BJ (cell line): ENCODE results near the gene OMP. TPM values are rescaled to one million over a fixed set of nuclear protein-coding genes. Genes with fewer than 3 reads are reported as not detected.
A peak's percentile ranks its signal among the peaks of the same experiment; 100 is the strongest.

Source experiments
- CTCF ChIA-PET: fragments of 350-600 bp; formaldehyde crosslinking; extraction: SDS; loops from one replicate; lab custom pipeline; 2021; ENCODE audit warnings: antibody characterized with exemption, inconsistent platforms; lab: Yijun Ruan, JAX
- POLR2A ChIA-PET: fragments of 300-600 bp; sonication (Branson Sonifier 250); formaldehyde crosslinking; extraction: SDS; loops from one replicate; lab custom pipeline; 2021; ENCODE audit warnings: antibody characterized with exemption; lab: Charles Lee
- DNase-seq: peaks from one replicate; pipeline ENCODE4 v3.0.0-alpha.2; 2011; ENCODE audit warnings: low read depth
- H3K27me3 ChIP-seq: 2 replicates; pipeline ENCODE4 v1.6.0; 2011; ENCODE audit warnings: low read length; ENCODE audit not compliant: control insufficient read depth, insufficient read depth
- H3K36me3 ChIP-seq: 2 replicates; pipeline ENCODE4 v1.5.1; 2011; ENCODE audit warnings: low read length; ENCODE audit not compliant: control insufficient read depth, insufficient read depth
- H3K4me3 ChIP-seq: 2 replicates; pipeline ENCODE4 v1.5.1; 2011; ENCODE audit warnings: low read depth, mild to moderate bottlenecking, control low read depth, low read length
- CTCF ChIP-seq: IDR thresholded peaks from 2 replicates; pipeline ENCODE4 v1.5.1; 2011; ENCODE audit warnings: low read depth, mild to moderate bottlenecking, control low read depth, inconsistent platforms, low read length, moderate library complexity; ENCODE audit not compliant: insufficient read depth
- polyA plus RNA-seq: library from polyadenylated mRNA; depleted of rRNA; stranded (reverse); fragments of >200 nt; gene quantifications from 2 replicates; pipeline ENCODE4 v1.2.3, GENCODE V29; 2011

The OMP gene
- polyA plus RNA-seq, 1 experiment: not detected

- ChIA-PET CTCF (interaction anchor here (1.8 to 10.6 kb wide), 2 partner anchors 11 to 24 kb away, joined by 8 to 128 read pairs; partner anchors contain the start of gene MYO7A), POLR2A (no interaction called here)
- no peak for DNase-seq
- H3K36me3 ChIP-seq: peaks cover 2% of the 10 kb centered on the region; the same call in 1 of the 2 replicates
- no peaks in the 10 kb centered on the region for H3K27me3 ChIP-seq
- TF ChIP-seq CTCF: no peak
- H3K4me3 ChIP-seq: no peak overlapping the region
Measured at GRCh38 chr11:77103319-77103718, 679 bp downstream of the OMP start.

DNA sequence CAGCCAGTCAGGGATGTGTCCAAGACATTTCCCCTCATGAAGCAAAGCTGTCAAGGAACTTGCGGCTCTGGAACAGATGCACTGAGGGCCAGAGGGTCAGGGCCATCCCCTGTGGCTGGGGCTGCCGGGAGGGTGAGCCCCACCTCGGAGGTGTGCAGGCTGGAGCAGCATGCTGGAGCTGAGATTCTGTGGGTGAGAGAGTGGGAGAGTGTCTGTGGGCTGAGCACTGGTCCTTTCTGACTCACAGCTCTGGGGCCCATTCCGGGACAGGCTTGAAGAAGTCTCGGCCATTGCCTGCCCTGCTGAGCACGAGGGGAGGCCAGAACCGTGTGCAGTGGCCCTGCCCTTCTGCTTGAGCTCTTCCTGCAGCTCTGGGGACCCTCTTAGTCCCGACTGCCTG is 2.1 kb downstream of the OMP start:
- Histone ChIP-seq H3K27me3 (no peaks in the 10 kb centered on the region), H3K36me3 (peaks cover 2% of the 10 kb centered on the region; the same call in 1 of the 2 replicates), H3K4me3 (no peak overlapping the region)
- ChIA-PET POLR2A (no interaction called here), CTCF (interaction anchor here (0.8 to 10.6 kb wide), 4 partner anchors 10 to 57 kb away, joined by 3 to 128 read pairs (median 7); partner anchors contain the start of gene MYO7A)
- TF ChIP-seq CTCF: no peak
- no peak for DNase-seq

- Histone ChIP-seq H3K27me3 (no peaks in the 10 kb centered on the region), H3K4me3 (no peak overlapping the region), H3K36me3 (peaks cover 2% of the 10 kb centered on the region; the same call in 1 of the 2 replicates)
- no peak for TF ChIP-seq CTCF
- ChIA-PET CTCF (interaction anchor here (1.0 to 10.6 kb wide), 5 partner anchors 10 to 186 kb away, joined by 3 to 128 read pairs (median 12); partner anchors contain the start of gene MYO7A), POLR2A (no interaction called here)
- DNase-seq: no peak
Measured at GRCh38 chr11:77106321-77106720, 3.7 kb downstream of the OMP start.

GRCh38 chr11:77106759-77107158 is 4.1 kb downstream of the OMP start:
- ChIA-PET CTCF (interaction anchor here (1.0 to 10.6 kb wide), 8 partner anchors 9 to 187 kb away, joined by 3 to 128 read pairs (median 5); partner anchors contain the start of gene MYO7A), POLR2A (no interaction called here)
- Histone ChIP-seq H3K36me3 (peaks cover 2% of the 10 kb centered on the region; the same call in 1 of the 2 replicates), H3K27me3 (no peaks in the 10 kb centered on the region), H3K4me3 (no peak overlapping the region)
- no peak for DNase-seq
- TF ChIP-seq CTCF: no peak

DNA sequence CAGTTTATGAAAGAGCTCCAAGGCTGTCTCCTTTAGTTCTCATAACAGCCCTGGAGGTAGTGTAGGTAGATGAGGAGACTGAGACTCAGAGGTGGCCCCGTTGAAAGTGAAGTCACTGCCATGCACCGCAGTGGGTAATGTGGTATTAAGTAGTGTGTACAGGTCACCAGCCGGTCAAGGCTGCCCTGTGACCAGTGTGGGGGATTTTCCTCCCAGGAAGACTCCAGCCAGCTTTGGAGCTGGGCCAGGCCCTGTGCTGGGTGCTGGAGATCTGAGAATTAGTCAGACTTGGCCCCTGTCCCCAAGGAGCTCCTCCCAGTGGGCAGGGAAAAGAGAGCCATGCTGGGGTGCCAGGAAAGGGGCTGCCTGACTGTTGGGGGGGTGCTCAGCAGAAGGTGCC is 5.3 kb downstream of the OMP start:
- ChIA-PET CTCF (interaction anchor here (1.1 to 10.6 kb wide), 8 partner anchors 16 to 188 kb away, joined by 3 to 128 read pairs (median 5); partner anchors contain the start of gene MYO7A), POLR2A (no interaction called here)
- Histone ChIP-seq H3K36me3 (peaks cover 2% of the 10 kb centered on the region; the same call in 1 of the 2 replicates), H3K4me3 (no peak overlapping the region), H3K27me3 (no peaks in the 10 kb centered on the region)
- DNase-seq: peak; percentile 41
- no peak for TF ChIP-seq CTCF
